C4-2B (cell line): ENCODE measurements around the gene FAM118A.

ENCODE experiments used
- CTCF ChIP-seq: fragments of 450-650 bp; conservative IDR thresholded peaks from 2 replicates; pipeline ENCODE4 v1.5.1; 2017; ENCODE audit warnings: mild to moderate bottlenecking
- ZFX ChIP-seq: fragments of 450-650 bp; IDR thresholded peaks from 2 replicates; pipeline ENCODE4 v1.6.1; 2017

- TF ChIP-seq ZFX (no peak), CTCF (no peak)
These were observed 36.2 kb upstream of the FAM118A start for GRCh38 chr22:45273452-45274075.
